Measurements from ENCODE around the gene JARID2. TPM values are rescaled to one million over a fixed set of nuclear protein-coding genes. Genes with fewer than 3 reads are reported as not detected.

The JARID2 gene
- total RNA-seq, 1 experiment from 2014 or later, result 6.0 TPM

GRCh38 chr6:15447546-15448267, 201.8 kb downstream of the JARID2 start:
- CTCF ChIA-PET, result no interaction called here
- ATAC-seq (no peak), DNase-seq (ENCODE audit: low read depth, low spot score) (no peak)
- Histone ChIP-seq H3K36me3 (ENCODE audit: control insufficient read depth, insufficient read depth, low read length) (no peaks in the 10 kb centered on the region), H3K27ac (ENCODE audit: low read length) (no peak overlapping the region), H3K4me1 (ENCODE audit: control insufficient read depth, insufficient read depth, low read length) (peaks cover 9% of the 10 kb centered on the region; the same call in 1 of the 2 replicates), H3K27me3 (ENCODE audit: control insufficient read depth, insufficient read depth, low read length) (no peaks in the 10 kb centered on the region), H3K9me3 (ENCODE audit: control insufficient read depth, insufficient read depth, low read depth, low read length) (no peaks in the 10 kb centered on the region), H3K4me3 (ENCODE audit: low read depth in 2 of 2, low read length in 2 of 2) (no peak overlapping the region)
- BruUV-seq (replicated peaks), result no TSS peak
- no peak for TF ChIP-seq POLR2AphosphoS5 (IDR thresholded peaks at IDR 0.05; ENCODE audit: low read depth, low read length)
- no peak for TF ChIP-seq SIN3A (IDR thresholded peaks at IDR 0.05; ENCODE audit: borderline replicate concordance, insufficient read depth, low read depth, low read length)
- no peak for TF ChIP-seq REST (IDR thresholded peaks at IDR 0.05; ENCODE audit: insufficient read depth in 1 of 2, low read depth in 2 of 2, low read length in 1 of 2)
- no peak for TF ChIP-seq CTCF (IDR thresholded peaks at IDR 0.05)
- no peak for TF ChIP-seq TCF7L2 (IDR thresholded peaks at IDR 0.05; ENCODE audit: low read depth, low read length)
- intact Hi-C loops (cut with micrococcal nuclease; ENCODE audit: unreplicated experiment), result no loop called here
- in situ Hi-C loops (cut with HindIII; ENCODE audit: low pct_unique_long_range_greater_than_20kb, low sequenced_read_pairs), result no loop called here
- POLR2A ChIA-PET, result no interaction called here

- no peaks in the 10 kb centered on the region for H3K9me3 ChIP-seq (ENCODE audit: control insufficient read depth, insufficient read depth, low read depth, low read length)
- TF ChIP-seq POLR2AphosphoS5 (IDR thresholded peaks at IDR 0.05; ENCODE audit: low read depth, low read length), result no peak
- TF ChIP-seq TCF7L2 (IDR thresholded peaks at IDR 0.05; ENCODE audit: low read depth, low read length), result no peak
- TF ChIP-seq REST (IDR thresholded peaks at IDR 0.05; ENCODE audit: insufficient read depth in 1 of 2, low read depth in 2 of 2, low read length in 1 of 2), result no peak
- no peak for TF ChIP-seq SIN3A (IDR thresholded peaks at IDR 0.05; ENCODE audit: borderline replicate concordance, insufficient read depth, low read depth, low read length)
- no peak for TF ChIP-seq CTCF (IDR thresholded peaks at IDR 0.05)
- H3K4me1 ChIP-seq (ENCODE audit: control insufficient read depth, insufficient read depth, low read length), result peaks cover 4% of the 10 kb centered on the region; the same call in 1 of the 2 replicates
- ATAC-seq, result no peak
- H3K36me3 ChIP-seq (ENCODE audit: control insufficient read depth, insufficient read depth, low read length), result no peaks in the 10 kb centered on the region
- H3K4me3 ChIP-seq (ENCODE audit: low read depth in 2 of 2, low read length in 2 of 2), result no peak overlapping the region
- no peaks in the 10 kb centered on the region for H3K27me3 ChIP-seq (ENCODE audit: control insufficient read depth, insufficient read depth, low read length)
- intact Hi-C loops (cut with micrococcal nuclease; ENCODE audit: unreplicated experiment), result no loop called here
- no peak for DNase-seq (ENCODE audit: low read depth, low spot score)
- in situ Hi-C loops (cut with HindIII; ENCODE audit: low pct_unique_long_range_greater_than_20kb, low sequenced_read_pairs), result no loop called here
- ChIA-PET POLR2A (no interaction called here), CTCF (interaction anchor here (0.7 kb wide), 1 partner anchor 344 kb away, joined by 3 read pairs; no protein-coding TSS in a partner anchor)
- H3K27ac ChIP-seq (ENCODE audit: low read length), result no peak overlapping the region
- BruUV-seq (replicated peaks), result no TSS peak
Observed at GRCh38 chr6:15449011-15449410, 203.1 kb downstream of the JARID2 start.
